Measurements from ENCODE around the gene EXOSC10.
"Not testable (repeated sequence)": the region's sequence is repeated elsewhere in the genome, so short reads cannot be mapped to it uniquely, and the experiment has no call there.

The EXOSC10 gene

DNA sequence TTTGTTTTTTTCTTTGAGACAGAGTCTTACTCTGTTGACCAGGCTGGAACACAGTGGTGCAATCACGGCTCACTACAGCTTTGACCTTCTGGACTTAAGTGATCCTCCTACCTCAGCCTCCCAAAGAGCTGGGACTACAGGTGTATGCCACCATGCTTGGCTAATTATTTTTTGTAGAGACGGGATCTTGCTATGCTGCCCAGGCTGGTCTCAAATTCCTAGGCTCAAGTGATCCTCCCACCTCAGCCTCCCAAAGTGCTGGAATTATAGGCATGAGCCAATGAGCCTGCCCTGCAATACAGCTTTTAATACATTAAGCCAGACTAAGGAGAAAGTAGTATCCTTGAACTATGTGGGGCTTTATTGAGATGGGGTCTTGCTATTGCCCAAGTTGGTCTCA, 16.6 kb upstream of the EXOSC10 start:
- DNase-seq (ENCODE audit: insufficient read length, low spot score) = no peak
- FAIRE-seq = no peak
- TF ChIP-seq SPI1 (IDR thresholded peaks at IDR 0.05; ENCODE audit: low read depth, low read length) = no peak
- TF ChIP-seq POU2F2 (IDR thresholded peaks at IDR 0.05; ENCODE audit: low read depth, low read length) = no peak
- no peak for TF ChIP-seq POLR2A (IDR thresholded peaks at IDR 0.05; ENCODE audit: low read depth, low read length)
- TF ChIP-seq POLR2AphosphoS5 (IDR thresholded peaks at IDR 0.05; ENCODE audit: low read depth, low read length) = no peak
- no peak for TF ChIP-seq PAX5 (IDR thresholded peaks at IDR 0.05; ENCODE audit: insufficient read depth, low read length, severe bottlenecking)
- TF ChIP-seq TAF1 (IDR thresholded peaks at IDR 0.05; ENCODE audit: low read depth, low read length) = no peak

DNA sequence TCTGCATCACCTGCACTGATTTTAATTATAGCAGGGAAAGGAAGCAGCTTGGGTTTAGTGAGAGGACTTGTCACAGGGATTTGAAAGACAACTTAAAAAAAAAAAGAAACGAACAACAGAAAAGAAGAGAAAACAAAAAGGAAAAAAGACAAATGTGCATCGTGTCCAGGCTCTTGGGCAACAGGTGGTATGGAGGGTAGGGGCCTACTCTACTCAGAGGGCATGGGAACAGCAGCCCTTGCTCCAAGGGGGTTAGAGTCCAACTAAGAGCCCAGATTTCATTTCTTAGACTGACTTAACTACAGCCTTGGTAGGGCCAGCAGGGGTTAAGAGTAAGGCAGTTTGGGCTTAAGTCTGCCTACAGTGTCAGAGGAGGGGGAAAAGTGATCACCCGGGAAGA, 15.3 kb upstream of the EXOSC10 start:
- no peak for DNase-seq (ENCODE audit: insufficient read length, low spot score)
- TF ChIP-seq TAF1 (IDR thresholded peaks at IDR 0.05; ENCODE audit: low read depth, low read length) (no peak), POLR2AphosphoS5 (IDR thresholded peaks at IDR 0.05; ENCODE audit: low read depth, low read length) (no peak), SPI1 (IDR thresholded peaks at IDR 0.05; ENCODE audit: low read depth, low read length) (no peak), POU2F2 (IDR thresholded peaks at IDR 0.05; ENCODE audit: low read depth, low read length) (no peak)
- FAIRE-seq = no peak

DNA sequence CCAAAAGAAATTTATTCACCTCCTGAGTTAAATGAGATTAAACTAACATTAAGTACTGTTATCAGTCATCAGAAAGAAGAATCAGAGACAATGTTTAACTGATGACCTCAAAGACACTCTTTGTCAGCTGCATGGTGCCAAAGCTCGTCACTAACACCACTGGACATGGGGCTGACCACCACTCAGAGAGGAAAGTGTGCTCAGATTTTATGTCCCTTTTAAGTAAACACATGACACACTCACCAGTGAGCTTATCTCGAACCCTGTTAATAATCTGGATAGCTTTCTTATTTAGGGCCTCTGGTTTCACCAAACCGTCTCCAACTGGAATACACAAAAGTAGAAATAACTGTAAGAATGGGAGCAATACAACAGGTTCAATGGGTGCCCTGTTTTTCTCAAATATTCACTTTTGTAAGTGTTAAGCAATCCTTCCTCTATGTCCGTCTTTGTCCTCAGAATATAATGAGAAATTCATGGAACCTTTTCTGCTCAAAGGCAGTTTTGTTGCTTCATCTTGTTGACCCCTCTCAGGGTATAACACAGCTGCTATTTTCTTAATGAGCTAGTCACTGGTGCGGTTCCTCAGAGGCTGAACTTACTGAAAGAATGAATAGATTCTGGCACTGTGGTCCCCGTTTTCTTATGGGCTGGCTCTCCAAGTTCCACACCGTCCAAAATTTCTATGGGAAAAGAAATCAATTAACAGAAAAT, 9.5 kb upstream of the EXOSC10 start:
- TF ChIP-seq POLR2AphosphoS5 (IDR thresholded peaks at IDR 0.05; ENCODE audit: low read depth, low read length) = no peak
- no peak for TF ChIP-seq SPI1 (IDR thresholded peaks at IDR 0.05; ENCODE audit: low read depth, low read length)
- TF ChIP-seq POU2F2 (IDR thresholded peaks at IDR 0.05; ENCODE audit: low read depth, low read length) = no peak
- no peak for TF ChIP-seq POLR2A (IDR thresholded peaks at IDR 0.05; ENCODE audit: low read depth, low read length)
- no peak for TF ChIP-seq PAX5 (IDR thresholded peaks at IDR 0.05; ENCODE audit: insufficient read depth, low read length, severe bottlenecking)
- TF ChIP-seq TAF1 (IDR thresholded peaks at IDR 0.05; ENCODE audit: low read depth, low read length) = no peak

DNA sequence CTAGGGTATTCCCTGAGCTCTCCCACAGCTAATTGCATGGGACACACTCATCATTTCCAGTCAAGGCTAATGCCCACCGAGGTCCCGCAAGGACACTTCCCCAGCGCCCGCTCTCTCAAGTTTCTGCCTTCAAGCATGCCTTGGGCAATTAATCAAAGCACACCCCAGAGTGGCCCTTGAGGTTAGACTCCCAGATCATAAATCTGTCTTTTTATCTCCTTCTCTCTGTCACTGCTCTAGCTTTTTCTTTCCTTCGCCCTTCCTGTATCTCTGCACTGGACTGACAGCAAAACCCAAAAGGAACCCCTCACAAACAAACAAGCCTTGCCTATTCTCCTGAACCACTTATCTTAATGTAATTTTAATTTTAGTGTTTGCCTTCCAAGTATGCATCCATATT, 7.9 kb upstream of the EXOSC10 start:
- no peak for DNase-seq (ENCODE audit: insufficient read length, low spot score)
- TF ChIP-seq PAX5 (IDR thresholded peaks at IDR 0.05; ENCODE audit: insufficient read depth, low read length, severe bottlenecking) = no peak
- TF ChIP-seq SPI1 (IDR thresholded peaks at IDR 0.05; ENCODE audit: low read depth, low read length) = no peak
- TF ChIP-seq POU2F2 (IDR thresholded peaks at IDR 0.05; ENCODE audit: low read depth, low read length) = no peak
- TF ChIP-seq POLR2A (IDR thresholded peaks at IDR 0.05; ENCODE audit: low read depth, low read length) = no peak
- FAIRE-seq = no peak

More for the DNA sequence above, 9.5 kb upstream of the EXOSC10 start:
- FAIRE-seq = no peak
- DNase-seq (ENCODE audit: insufficient read length, low spot score) = no peak

DNA sequence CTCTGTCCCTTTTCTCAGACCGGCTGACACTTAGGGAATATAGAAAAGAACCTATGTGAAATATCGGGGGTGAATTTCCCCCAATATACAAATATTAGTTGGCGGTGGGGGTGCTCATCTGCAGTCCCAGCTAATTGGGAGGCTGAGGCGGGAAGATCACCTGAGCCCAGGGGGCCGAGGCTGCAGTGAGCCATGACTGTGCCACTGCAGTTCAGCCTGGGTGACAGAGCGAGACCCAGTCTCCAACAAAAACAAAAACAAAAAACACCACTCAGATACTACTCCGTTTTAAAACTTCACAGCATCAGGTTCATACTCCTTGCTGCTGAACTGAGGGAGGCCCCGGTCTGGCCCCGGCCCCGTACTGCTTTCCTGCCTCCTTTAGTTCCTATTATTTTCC, 5.9 kb upstream of the EXOSC10 start:
- DNase-seq (ENCODE audit: insufficient read length, low spot score) (no peak), FAIRE-seq (no peak)
- TF ChIP-seq SPI1 (IDR thresholded peaks at IDR 0.05; ENCODE audit: low read depth, low read length) (no peak), POLR2A (IDR thresholded peaks at IDR 0.05; ENCODE audit: low read depth, low read length) (no peak), PAX5 (IDR thresholded peaks at IDR 0.05; ENCODE audit: insufficient read depth, low read length, severe bottlenecking) (no peak), POLR2AphosphoS5 (IDR thresholded peaks at IDR 0.05; ENCODE audit: low read depth, low read length) (no peak), POU2F2 (IDR thresholded peaks at IDR 0.05; ENCODE audit: low read depth, low read length) (no peak), TAF1 (IDR thresholded peaks at IDR 0.05; ENCODE audit: low read depth, low read length) (no peak)

DNA sequence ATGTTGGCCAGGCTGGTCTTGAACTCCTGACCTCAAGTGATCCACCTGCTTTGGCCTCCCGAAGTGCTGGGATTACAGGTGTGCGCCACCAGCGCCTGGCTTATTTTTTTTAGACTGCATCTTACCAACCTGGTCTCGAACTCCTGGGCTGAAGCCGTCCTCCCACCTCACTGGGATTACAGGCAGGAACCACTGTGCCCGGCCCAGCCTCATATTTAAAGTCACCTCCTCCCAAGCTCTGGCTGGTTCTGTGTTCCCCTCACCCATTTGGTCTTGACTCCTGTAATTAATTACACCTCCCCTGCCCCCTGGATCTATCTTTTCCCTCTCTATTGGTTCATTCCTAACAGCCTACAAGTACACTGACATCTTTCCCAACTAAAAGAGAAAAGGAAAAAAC, 1.7 kb upstream of the EXOSC10 start:
- FAIRE-seq (no peak), DNase-seq (ENCODE audit: insufficient read length, low spot score) (no peak)
- TF ChIP-seq POLR2A (IDR thresholded peaks at IDR 0.05; ENCODE audit: low read depth, low read length) (no peak), SPI1 (IDR thresholded peaks at IDR 0.05; ENCODE audit: low read depth, low read length) (no peak), POU2F2 (IDR thresholded peaks at IDR 0.05; ENCODE audit: low read depth, low read length) (no peak), TAF1 (IDR thresholded peaks at IDR 0.05; ENCODE audit: low read depth, low read length) (no peak), PAX5 (IDR thresholded peaks at IDR 0.05; ENCODE audit: insufficient read depth, low read length, severe bottlenecking) (no peak), POLR2AphosphoS5 (IDR thresholded peaks at IDR 0.05; ENCODE audit: low read depth, low read length) (no peak)

DNA sequence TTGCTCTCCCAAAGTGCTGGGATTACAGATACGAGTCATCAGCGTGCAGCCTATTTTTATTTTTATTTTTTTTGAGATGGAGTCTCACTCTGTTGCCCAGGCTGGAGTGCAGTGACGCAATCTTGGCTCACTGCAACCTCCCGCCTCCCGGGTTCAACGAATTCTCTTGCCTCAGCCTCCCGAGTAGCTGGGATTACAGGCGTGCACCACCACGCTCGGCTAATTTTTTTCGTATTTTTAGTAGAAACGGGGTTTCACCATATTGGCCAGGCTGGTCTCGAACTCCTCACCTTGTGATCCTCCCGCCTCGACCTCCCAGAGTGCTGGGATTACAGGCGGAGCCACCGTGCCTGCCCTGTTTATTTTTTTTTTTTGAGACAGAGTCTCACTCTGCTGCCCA, 1.1 kb upstream of the EXOSC10 start:
- not testable (repeated sequence) for FAIRE-seq; DNase-seq (ENCODE audit: insufficient read length, low spot score)

DNA sequence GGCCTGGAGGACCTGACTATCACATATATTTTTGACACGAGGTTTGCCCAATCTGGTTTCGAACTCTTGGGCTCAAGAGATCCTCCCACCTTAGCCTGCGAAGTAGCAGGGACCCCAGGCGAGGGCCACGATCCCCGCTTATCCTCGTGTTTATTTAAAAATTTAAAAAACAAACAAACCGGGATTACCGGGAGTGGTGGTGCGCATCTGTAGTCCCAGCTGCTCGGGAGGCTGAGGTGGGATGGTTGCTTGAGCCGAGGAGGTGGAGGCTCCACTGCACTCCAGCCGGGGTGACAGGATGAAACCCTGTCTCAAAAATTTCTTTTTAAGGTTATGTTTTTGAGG, 452 bp upstream of the EXOSC10 start:
- no peak for TF ChIP-seq SPI1 (IDR thresholded peaks at IDR 0.05; ENCODE audit: low read depth, low read length)
- TF ChIP-seq TAF1 (IDR thresholded peaks at IDR 0.05; ENCODE audit: low read depth, low read length) = no peak
- TF ChIP-seq POLR2A (IDR thresholded peaks at IDR 0.05; ENCODE audit: low read depth, low read length) = no peak
- no peak for TF ChIP-seq POLR2AphosphoS5 (IDR thresholded peaks at IDR 0.05; ENCODE audit: low read depth, low read length)
- TF ChIP-seq PAX5 (IDR thresholded peaks at IDR 0.05; ENCODE audit: insufficient read depth, low read length, severe bottlenecking) = no peak
- no peak for TF ChIP-seq POU2F2 (IDR thresholded peaks at IDR 0.05; ENCODE audit: low read depth, low read length)
- no peak for DNase-seq (ENCODE audit: insufficient read length, low spot score)
- no peak for FAIRE-seq

DNA sequence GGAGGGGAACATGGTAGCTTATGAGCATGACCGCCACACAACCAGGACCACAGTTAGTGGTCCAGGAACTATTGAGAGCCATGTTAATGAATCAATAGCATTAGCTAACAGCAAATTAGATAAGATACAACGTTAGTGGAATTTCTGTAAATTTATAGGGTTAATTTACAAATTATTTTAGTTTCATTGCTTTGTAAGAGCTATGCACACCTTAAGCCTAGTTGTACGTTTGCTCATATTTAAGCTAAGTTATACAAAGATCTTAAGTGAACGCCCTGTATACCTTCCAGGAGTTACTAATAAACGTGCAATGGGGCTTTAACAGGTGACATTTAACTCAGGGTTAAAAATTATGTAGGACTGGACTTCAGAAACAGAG, 749 bp downstream of the EXOSC10 start:
- FAIRE-seq = no peak
- no peak for TF ChIP-seq TAF1 (IDR thresholded peaks at IDR 0.05; ENCODE audit: low read depth, low read length)
- no peak for TF ChIP-seq POLR2AphosphoS5 (IDR thresholded peaks at IDR 0.05; ENCODE audit: low read depth, low read length)
- TF ChIP-seq SPI1 (IDR thresholded peaks at IDR 0.05; ENCODE audit: low read depth, low read length) = no peak
- TF ChIP-seq PAX5 (IDR thresholded peaks at IDR 0.05; ENCODE audit: insufficient read depth, low read length, severe bottlenecking) = no peak
- TF ChIP-seq POLR2A (IDR thresholded peaks at IDR 0.05; ENCODE audit: low read depth, low read length) = no peak
- no peak for TF ChIP-seq POU2F2 (IDR thresholded peaks at IDR 0.05; ENCODE audit: low read depth, low read length)
- no peak for DNase-seq (ENCODE audit: insufficient read length, low spot score)

DNA sequence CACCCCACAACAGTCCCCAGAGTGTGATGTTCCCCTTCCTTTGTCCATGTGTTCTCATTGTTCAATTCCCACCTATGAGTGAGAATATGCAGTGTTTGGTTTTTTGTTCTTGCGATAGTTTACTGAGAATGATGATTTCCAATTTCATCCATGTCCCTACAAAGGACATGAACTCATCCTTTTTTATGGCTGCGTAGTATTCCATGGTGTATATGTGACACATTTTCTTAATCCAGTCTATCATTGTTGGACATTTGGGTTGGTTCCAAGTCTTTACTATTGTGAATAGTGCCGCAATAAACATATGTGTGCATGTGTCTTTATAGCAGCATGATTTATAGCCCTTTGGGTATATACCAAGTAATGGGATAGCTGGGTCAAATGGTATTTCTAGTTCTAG, 15.9 kb downstream of the EXOSC10 start:
- not testable (repeated sequence) for DNase-seq (ENCODE audit: insufficient read length, low spot score); FAIRE-seq

DNA sequence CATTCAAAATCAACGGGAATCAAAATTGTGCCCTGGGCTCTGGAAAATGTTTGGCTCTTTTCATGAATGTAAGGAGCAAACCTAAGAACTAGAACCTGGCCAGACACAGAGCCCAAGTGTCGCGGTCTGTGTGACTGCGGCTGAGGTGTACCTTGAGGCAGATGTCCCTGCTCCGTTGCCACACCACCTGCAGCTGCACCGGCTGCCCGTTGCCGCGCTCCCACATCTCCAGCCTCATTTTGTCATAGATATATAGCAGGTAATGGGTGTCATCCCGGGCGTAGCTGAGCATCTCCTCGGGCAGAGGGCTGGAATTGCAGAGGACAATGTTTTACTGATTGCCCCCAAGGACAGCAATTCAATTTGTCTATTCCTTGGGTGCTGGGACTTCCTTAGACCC, 18.7 kb downstream of the EXOSC10 start:
- DNase-seq (ENCODE audit: insufficient read length, low spot score) (no peak), FAIRE-seq (no peak)
- TF ChIP-seq POLR2A (IDR thresholded peaks at IDR 0.05; ENCODE audit: low read depth, low read length) = no peak
- no peak for TF ChIP-seq PAX5 (IDR thresholded peaks at IDR 0.05; ENCODE audit: insufficient read depth, low read length, severe bottlenecking)
- TF ChIP-seq SPI1 (IDR thresholded peaks at IDR 0.05; ENCODE audit: low read depth, low read length) = no peak
- TF ChIP-seq POLR2AphosphoS5 (IDR thresholded peaks at IDR 0.05; ENCODE audit: low read depth, low read length) = no peak
- TF ChIP-seq POU2F2 (IDR thresholded peaks at IDR 0.05; ENCODE audit: low read depth, low read length) = no peak
- no peak for TF ChIP-seq TAF1 (IDR thresholded peaks at IDR 0.05; ENCODE audit: low read depth, low read length)

Measured in GM12891 (cell line).